ENCODE measurements around the gene ATP2A1.

ATP2A1 gene

GRCh38 chr16:28878083-28878926 lies at the start of gene ATP2A1:
ATP2A1 (plus strand) TSS chr16:28878488; CDS start chr16:28878672, 184 bp downstream.
- DNase-seq (ENCODE audit: low spot score) (no peak), FAIRE-seq (no peak)

- DNase-seq (ENCODE audit: low spot score): no peak
- FAIRE-seq: no peak
These were observed 48.5 kb upstream of the ATP2A1 start for GRCh38 chr16:28829747-28830146.

GRCh38 chr16:28830531-28830930 lies 47.8 kb upstream of the ATP2A1 start:
- no peak for DNase-seq (ENCODE audit: low spot score)
- no peak for FAIRE-seq

GRCh38 chr16:28834349-28834748 lies 43.9 kb upstream of the ATP2A1 start:
- FAIRE-seq: no peak
- no peak for DNase-seq (ENCODE audit: low spot score)

- DNase-seq (ENCODE audit: low spot score) (no peak), FAIRE-seq (no peak)
These were observed 43.1 kb upstream of the ATP2A1 start for GRCh38 chr16:28834873-28835863.

- DNase-seq (ENCODE audit: low spot score): no peak
- FAIRE-seq: no peak
These were observed 42.2 kb upstream of the ATP2A1 start for GRCh38 chr16:28835864-28836760.

- DNase-seq (ENCODE audit: low spot score) (no peak), FAIRE-seq (no peak)
These were observed 41.6 kb upstream of the ATP2A1 start for GRCh38 chr16:28836761-28837064.

- no peak for FAIRE-seq
- no peak for DNase-seq (ENCODE audit: low spot score)
These were observed 40.4 kb upstream of the ATP2A1 start for GRCh38 chr16:28837672-28838557.

- FAIRE-seq (no peak), DNase-seq (ENCODE audit: low spot score) (no peak)
These were observed 39.8 kb upstream of the ATP2A1 start for GRCh38 chr16:28838558-28838918.

- no peak for DNase-seq (ENCODE audit: low spot score)
- FAIRE-seq: no peak
These were observed 39.2 kb upstream of the ATP2A1 start for GRCh38 chr16:28839004-28839639.

- FAIRE-seq (no peak), DNase-seq (ENCODE audit: low spot score) (no peak)
These were observed 38.4 kb upstream of the ATP2A1 start for GRCh38 chr16:28839899-28840298.

GRCh38 chr16:28842696-28843095 lies 35.6 kb upstream of the ATP2A1 start:
- FAIRE-seq: no peak
- DNase-seq (ENCODE audit: low spot score): no peak

GRCh38 chr16:28843766-28844165 lies 34.5 kb upstream of the ATP2A1 start:
- FAIRE-seq: no peak
- no peak for DNase-seq (ENCODE audit: low spot score)

GRCh38 chr16:28844226-28844885 lies 33.9 kb upstream of the ATP2A1 start:
- no peak for DNase-seq (ENCODE audit: low spot score)
- FAIRE-seq: no peak

GRCh38 chr16:28845293-28845692 lies 33.0 kb upstream of the ATP2A1 start:
- FAIRE-seq (no peak), DNase-seq (ENCODE audit: low spot score) (no peak)

GRCh38 chr16:28845761-28846079 lies 32.6 kb upstream of the ATP2A1 start:
- no peak for FAIRE-seq
- DNase-seq (ENCODE audit: low spot score): no peak

GRCh38 chr16:28846080-28846932 lies 32.0 kb upstream of the ATP2A1 start, which contains the start of gene TUFM:
TUFM (minus strand) TSS chr16:28846348; CDS start chr16:28846269, 79 bp downstream.
- FAIRE-seq (peak; percentile 93), DNase-seq (ENCODE audit: low spot score) (peak; percentile 96)

GRCh38 chr16:28846933-28847273 lies 31.4 kb upstream of the ATP2A1 start:
- FAIRE-seq (no peak), DNase-seq (ENCODE audit: low spot score) (no peak)

- FAIRE-seq (no peak), DNase-seq (ENCODE audit: low spot score) (no peak)
These were observed 19.9 kb upstream of the ATP2A1 start for GRCh38 chr16:28858421-28858820.
